HepG2 (cell line): ENCODE measurements around the gene ALDH2. TPM values are rescaled to one million over a fixed set of nuclear protein-coding genes. Genes with fewer than 3 reads are reported as not detected.
A peak's percentile ranks its signal among the peaks of the same experiment; 100 is the strongest.

Experiments used
- ADNP ChIP-seq: sonication (generic); formaldehyde crosslinking; IDR thresholded peaks from 2 replicates; pipeline ENCODE4 v1.4.0; 2020; ENCODE audit warnings: missing genetic modification reagents
- DMAP1 ChIP-seq: IDR thresholded peaks from 2 replicates; pipeline ENCODE4 v1.6.1; 2016
- GTF3A ChIP-seq: sonication (generic); formaldehyde crosslinking; conservative IDR thresholded peaks from 2 replicates; pipeline ENCODE4 v1.4.0; 2020; ENCODE audit warnings: mild to moderate bottlenecking, missing genetic modification reagents
- PRPF4 ChIP-seq: fragments of 200-400 bp; formaldehyde crosslinking; IDR thresholded peaks from 2 replicates; pipeline ENCODE4 v1.6.1; 2016; ENCODE audit warnings: low read length, low read depth; ENCODE audit not compliant: poor library complexity, severe bottlenecking
- RCOR2 ChIP-seq: IDR thresholded peaks from 2 replicates; pipeline ENCODE4 v1.6.1; 2016; ENCODE audit warnings: missing biosample characterization, missing genetic modification reagents
- SAP130 ChIP-seq: IDR thresholded peaks from 2 replicates; pipeline ENCODE4 v1.6.1; 2016; ENCODE audit warnings: low read depth
- TAF15 ChIP-seq: fragments of 200-400 bp; formaldehyde crosslinking; IDR thresholded peaks from one replicate; pipeline ENCODE4 v1.6.1; 2018; ENCODE audit warnings: mild to moderate bottlenecking, low read depth, low read length; ENCODE audit not compliant: poor library complexity, severe bottlenecking
- U2AF2 ChIP-seq: fragments of 200-400 bp; formaldehyde crosslinking; IDR thresholded peaks from 2 replicates; pipeline ENCODE4 v1.6.1; 2017; ENCODE audit warnings: low read depth, mild to moderate bottlenecking, low read length
- ZNF253 ChIP-seq: sonication (generic); formaldehyde crosslinking; IDR thresholded peaks from 2 replicates; pipeline ENCODE4 v1.8.0; 2022; ENCODE audit warnings: mild to moderate bottlenecking, missing genetic modification reagents, borderline replicate concordance
- ZNF496 ChIP-seq: sonication (generic); formaldehyde crosslinking; IDR thresholded peaks from 2 replicates; pipeline ENCODE4 v1.8.1; 2023; ENCODE audit warnings: mild to moderate bottlenecking, moderate library complexity, missing genetic modification reagents; ENCODE audit not compliant: insufficient replicate concordance
- ZNF570 ChIP-seq: sonication (generic); formaldehyde crosslinking; IDR thresholded peaks from 2 replicates; pipeline ENCODE4 v1.4.0; 2020; ENCODE audit warnings: mild to moderate bottlenecking, missing genetic modification reagents, borderline replicate concordance
- ZNF615 ChIP-seq: sonication (generic); formaldehyde crosslinking; IDR thresholded peaks from 2 replicates; pipeline ENCODE4 v1.5.0; 2020; ENCODE audit warnings: mild to moderate bottlenecking, missing genetic modification reagents, borderline replicate concordance
- ZNF781 ChIP-seq: sonication (generic); formaldehyde crosslinking; IDR thresholded peaks from 2 replicates; pipeline ENCODE4 v1.5.1; 2020; ENCODE audit warnings: borderline replicate concordance, mild to moderate bottlenecking, missing genetic modification reagents; ENCODE audit errors: not compliant biosample characterization
- polyA plus RNA-seq, 8 experiments: library from polyadenylated mRNA; depleted of rRNA in 3 of 8; stranded (reverse) in 7 of 8; unstranded in 1 of 8; fragments of >200 nt; fragmentation: Illumina TruSeq in 4 of 8; extraction: Trizol in 4 of 8; gene quantifications; 2 replicates each; pipeline versions ENCODE4 v1.2.1 to v1.2.3, GENCODE V29; 2011 to 2016; ENCODE audit warnings: low read depth in 4 of 8, missing spikeins in 1 of 8, mixed read lengths in 1 of 8; ENCODE audit not compliant: insufficient read depth in 1 of 8
- total RNA-seq, 5 experiments: library from RNA; depleted of rRNA; stranded (reverse); fragments of >200 nt; fragmentation: Illumina TruSeq; extraction: Trizol; gene quantifications; 2 replicates each; pipeline ENCODE4 v1.2.3, GENCODE V29; 2016; ENCODE audit warnings: low read depth in 1 of 5
- TF ChIP-seq, protein P1 (sequence below): sonication (generic); formaldehyde crosslinking; IDR thresholded peaks from 2 replicates; pipeline ENCODE4 v1.9.0; 2022; ENCODE audit warnings: low read depth, missing genetic modification reagents
- TF ChIP-seq, protein P2 (sequence below): sonication (generic); formaldehyde crosslinking; IDR thresholded peaks from 2 replicates; pipeline ENCODE4 v1.9.0; 2022; ENCODE audit warnings: missing genetic modification reagents, mild to moderate bottlenecking, borderline replicate concordance
- TF ChIP-seq, protein P3 (sequence below): sonication (generic); formaldehyde crosslinking; IDR thresholded peaks from 2 replicates; pipeline ENCODE4 v1.9.0; 2021; ENCODE audit warnings: missing genetic modification reagents, borderline replicate concordance
- TF ChIP-seq, protein P4 (sequence below): sonication (generic); formaldehyde crosslinking; IDR thresholded peaks from 2 replicates; pipeline ENCODE4 v1.8.1; 2022; ENCODE audit warnings: mild to moderate bottlenecking, missing genetic modification reagents
- TF ChIP-seq, protein P5 (sequence below): sonication (generic); formaldehyde crosslinking; IDR thresholded peaks from 2 replicates; pipeline ENCODE4 v1.5.1; 2020; ENCODE audit warnings: missing genetic modification reagents, mild to moderate bottlenecking, borderline replicate concordance
- TF ChIP-seq, protein P6 (sequence below): sonication (generic); formaldehyde crosslinking; IDR thresholded peaks from 2 replicates; pipeline ENCODE4 v1.5.1; 2020; ENCODE audit warnings: mild to moderate bottlenecking, moderate library complexity, missing genetic modification reagents

Gene ALDH2
- total and polyA plus RNA-seq, 2 of the 13 experiments (the other 11 are each of a cell fraction or from before 2014, with no cell fraction given), result 78.8 to 103 TPM

DNA sequence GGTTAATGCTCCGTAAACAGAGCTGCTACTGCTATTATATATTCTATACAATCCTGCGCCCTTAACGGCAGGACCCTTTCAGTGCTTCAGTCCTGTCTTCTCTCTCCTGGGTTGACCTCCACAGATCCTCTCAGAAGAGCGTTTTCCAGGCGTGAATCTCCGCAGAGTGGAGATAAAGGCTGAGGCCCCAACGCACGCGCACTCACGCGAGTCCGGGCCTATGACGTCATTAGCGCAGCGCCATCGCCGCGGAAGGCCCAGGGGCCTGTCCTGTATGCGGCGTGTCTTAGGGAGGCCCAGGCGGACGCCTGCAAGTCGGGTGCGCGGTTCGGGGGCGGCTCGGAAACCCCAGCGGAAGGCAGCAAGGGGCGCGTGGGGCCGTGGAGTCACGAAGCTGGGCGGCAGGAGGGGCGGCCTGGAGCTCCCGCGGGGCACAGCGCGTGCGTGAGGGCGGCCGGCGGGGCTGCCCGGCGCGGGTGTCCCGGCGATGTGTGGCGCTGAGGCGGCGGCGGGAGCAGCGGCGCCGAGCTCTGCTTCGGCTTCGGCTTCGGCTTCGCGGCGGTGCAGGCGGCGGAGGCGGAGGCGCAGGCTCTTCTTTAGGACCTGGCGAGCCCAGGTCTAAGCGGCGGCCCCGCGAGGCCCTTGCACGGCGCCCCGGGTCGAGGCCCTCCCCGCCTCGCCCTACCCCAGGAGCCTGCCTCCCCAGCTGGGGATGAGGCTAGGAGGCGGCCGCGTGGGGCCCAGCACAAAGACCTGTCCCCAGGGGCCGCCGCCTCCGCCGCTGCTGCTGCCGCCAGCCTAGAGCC lies 75.2 kb downstream of the ALDH2 start, which contains the start of gene MAPKAPK5 (continued):
- TF ChIP-seq, protein P1, sequence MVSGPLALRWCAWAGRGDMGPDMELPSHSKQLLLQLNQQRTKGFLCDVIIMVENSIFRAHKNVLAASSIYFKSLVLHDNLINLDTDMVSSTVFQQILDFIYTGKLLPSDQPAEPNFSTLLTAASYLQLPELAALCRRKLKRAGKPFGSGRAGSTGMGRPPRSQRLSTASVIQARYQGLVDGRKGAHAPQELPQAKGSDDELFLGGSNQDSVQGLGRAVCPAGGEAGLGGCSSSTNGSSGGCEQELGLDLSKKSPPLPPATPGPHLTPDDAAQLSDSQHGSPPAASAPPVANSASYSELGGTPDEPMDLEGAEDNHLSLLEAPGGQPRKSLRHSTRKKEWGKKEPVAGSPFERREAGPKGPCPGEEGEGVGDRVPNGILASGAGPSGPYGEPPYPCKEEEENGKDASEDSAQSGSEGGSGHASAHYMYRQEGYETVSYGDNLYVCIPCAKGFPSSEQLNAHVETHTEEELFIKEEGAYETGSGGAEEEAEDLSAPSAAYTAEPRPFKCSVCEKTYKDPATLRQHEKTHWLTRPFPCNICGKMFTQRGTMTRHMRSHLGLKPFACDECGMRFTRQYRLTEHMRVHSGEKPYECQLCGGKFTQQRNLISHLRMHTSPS (CRISPR knock-in tag), result no peak
- no peak for TF ChIP-seq ZNF496 (CRISPR knock-in tag)
- no peak for TF ChIP-seq ZNF253 (CRISPR knock-in tag)
- TF ChIP-seq, protein P2, sequence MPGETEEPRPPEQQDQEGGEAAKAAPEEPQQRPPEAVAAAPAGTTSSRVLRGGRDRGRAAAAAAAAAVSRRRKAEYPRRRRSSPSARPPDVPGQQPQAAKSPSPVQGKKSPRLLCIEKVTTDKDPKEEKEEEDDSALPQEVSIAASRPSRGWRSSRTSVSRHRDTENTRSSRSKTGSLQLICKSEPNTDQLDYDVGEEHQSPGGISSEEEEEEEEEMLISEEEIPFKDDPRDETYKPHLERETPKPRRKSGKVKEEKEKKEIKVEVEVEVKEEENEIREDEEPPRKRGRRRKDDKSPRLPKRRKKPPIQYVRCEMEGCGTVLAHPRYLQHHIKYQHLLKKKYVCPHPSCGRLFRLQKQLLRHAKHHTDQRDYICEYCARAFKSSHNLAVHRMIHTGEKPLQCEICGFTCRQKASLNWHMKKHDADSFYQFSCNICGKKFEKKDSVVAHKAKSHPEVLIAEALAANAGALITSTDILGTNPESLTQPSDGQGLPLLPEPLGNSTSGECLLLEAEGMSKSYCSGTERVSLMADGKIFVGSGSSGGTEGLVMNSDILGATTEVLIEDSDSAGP, result peak; percentile 80
- TF ChIP-seq ZNF570 (CRISPR knock-in tag), result no peak
- peak; percentile 94 for TF ChIP-seq DMAP1 (CRISPR knock-in tag)
- TF ChIP-seq, protein P3, sequence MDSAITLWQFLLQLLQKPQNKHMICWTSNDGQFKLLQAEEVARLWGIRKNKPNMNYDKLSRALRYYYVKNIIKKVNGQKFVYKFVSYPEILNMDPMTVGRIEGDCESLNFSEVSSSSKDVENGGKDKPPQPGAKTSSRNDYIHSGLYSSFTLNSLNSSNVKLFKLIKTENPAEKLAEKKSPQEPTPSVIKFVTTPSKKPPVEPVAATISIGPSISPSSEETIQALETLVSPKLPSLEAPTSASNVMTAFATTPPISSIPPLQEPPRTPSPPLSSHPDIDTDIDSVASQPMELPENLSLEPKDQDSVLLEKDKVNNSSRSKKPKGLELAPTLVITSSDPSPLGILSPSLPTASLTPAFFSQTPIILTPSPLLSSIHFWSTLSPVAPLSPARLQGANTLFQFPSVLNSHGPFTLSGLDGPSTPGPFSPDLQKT, result no peak
- peak; percentile 82; the same call in 1 of the 2 replicates for TF ChIP-seq GTF3A (CRISPR knock-in tag)
- peak; percentile 93 for TF ChIP-seq SAP130 (CRISPR knock-in tag)
- no peak for TF ChIP-seq ADNP (CRISPR knock-in tag)
- no peak for TF ChIP-seq PRPF4
- no peak for TF ChIP-seq TAF15
- TF ChIP-seq, protein P4, sequence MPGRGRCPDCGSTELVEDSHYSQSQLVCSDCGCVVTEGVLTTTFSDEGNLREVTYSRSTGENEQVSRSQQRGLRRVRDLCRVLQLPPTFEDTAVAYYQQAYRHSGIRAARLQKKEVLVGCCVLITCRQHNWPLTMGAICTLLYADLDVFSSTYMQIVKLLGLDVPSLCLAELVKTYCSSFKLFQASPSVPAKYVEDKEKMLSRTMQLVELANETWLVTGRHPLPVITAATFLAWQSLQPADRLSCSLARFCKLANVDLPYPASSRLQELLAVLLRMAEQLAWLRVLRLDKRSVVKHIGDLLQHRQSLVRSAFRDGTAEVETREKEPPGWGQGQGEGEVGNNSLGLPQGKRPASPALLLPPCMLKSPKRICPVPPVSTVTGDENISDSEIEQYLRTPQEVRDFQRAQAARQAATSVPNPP (CRISPR knock-in tag), result peak; percentile 64; the same call in 1 of the 2 replicates
- no peak for TF ChIP-seq ZNF615 (CRISPR knock-in tag)
- TF ChIP-seq, protein P5, sequence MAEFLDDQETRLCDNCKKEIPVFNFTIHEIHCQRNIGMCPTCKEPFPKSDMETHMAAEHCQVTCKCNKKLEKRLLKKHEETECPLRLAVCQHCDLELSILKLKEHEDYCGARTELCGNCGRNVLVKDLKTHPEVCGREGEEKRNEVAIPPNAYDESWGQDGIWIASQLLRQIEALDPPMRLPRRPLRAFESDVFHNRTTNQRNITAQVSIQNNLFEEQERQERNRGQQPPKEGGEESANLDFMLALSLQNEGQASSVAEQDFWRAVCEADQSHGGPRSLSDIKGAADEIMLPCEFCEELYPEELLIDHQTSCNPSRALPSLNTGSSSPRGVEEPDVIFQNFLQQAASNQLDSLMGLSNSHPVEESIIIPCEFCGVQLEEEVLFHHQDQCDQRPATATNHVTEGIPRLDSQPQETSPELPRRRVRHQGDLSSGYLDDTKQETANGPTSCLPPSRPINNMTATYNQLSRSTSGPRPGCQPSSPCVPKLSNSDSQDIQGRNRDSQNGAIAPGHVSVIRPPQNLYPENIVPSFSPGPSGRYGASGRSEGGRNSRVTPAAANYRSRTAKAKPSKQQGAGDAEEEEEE (CRISPR knock-in tag), result no peak
- no peak for TF ChIP-seq U2AF2
- no peak for TF ChIP-seq ZNF781 (CRISPR knock-in tag)
- TF ChIP-seq, protein P6, sequence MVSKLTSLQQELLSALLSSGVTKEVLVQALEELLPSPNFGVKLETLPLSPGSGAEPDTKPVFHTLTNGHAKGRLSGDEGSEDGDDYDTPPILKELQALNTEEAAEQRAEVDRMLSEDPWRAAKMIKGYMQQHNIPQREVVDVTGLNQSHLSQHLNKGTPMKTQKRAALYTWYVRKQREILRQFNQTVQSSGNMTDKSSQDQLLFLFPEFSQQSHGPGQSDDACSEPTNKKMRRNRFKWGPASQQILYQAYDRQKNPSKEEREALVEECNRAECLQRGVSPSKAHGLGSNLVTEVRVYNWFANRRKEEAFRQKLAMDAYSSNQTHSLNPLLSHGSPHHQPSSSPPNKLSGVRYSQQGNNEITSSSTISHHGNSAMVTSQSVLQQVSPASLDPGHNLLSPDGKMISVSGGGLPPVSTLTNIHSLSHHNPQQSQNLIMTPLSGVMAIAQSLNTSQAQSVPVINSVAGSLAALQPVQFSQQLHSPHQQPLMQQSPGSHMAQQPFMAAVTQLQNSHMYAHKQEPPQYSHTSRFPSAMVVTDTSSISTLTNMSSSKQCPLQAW (CRISPR knock-in tag), result peak; percentile 62; the same call in 1 of the 2 replicates
- no peak for TF ChIP-seq RCOR2 (CRISPR knock-in tag)
